HL-60 (cell line): ENCODE results near the gene RAC2.

Experiments
- DNase-seq, 2 experiments: peaks; one replicate each; pipeline ENCODE4 v3.0.0-alpha.2; 2010 to 2020; ENCODE audit warnings: low read depth in 1 of 2, low spot score in 1 of 2
- H3K27ac ChIP-seq: fragments of 250-450 bp; sonication (Bioruptor Pico); replicated peaks from 2 replicates; pipeline ENCODE4 v1.5.1; 2020; ENCODE audit warnings: mild to moderate bottlenecking, moderate library complexity
- H3K27me3 ChIP-seq: fragments of 250-450 bp; sonication (Bioruptor Pico); 2 replicates; pipeline ENCODE4 v1.5.1; 2021; ENCODE audit warnings: mild to moderate bottlenecking, moderate library complexity; ENCODE audit not compliant: insufficient read depth, poor library complexity, severe bottlenecking
- H3K4me3 ChIP-seq: replicated peaks from 2 replicates; pipeline ENCODE4 v1.5.1; 2011; ENCODE audit warnings: mild to moderate bottlenecking, control low read depth, low read length; ENCODE audit not compliant: insufficient read depth
- CTCF ChIP-seq: IDR thresholded peaks from one replicate; pipeline ENCODE4 v1.5.1; 2011; ENCODE audit warnings: low read length, control low read depth, inconsistent platforms; ENCODE audit not compliant: insufficient read depth
- GABPA ChIP-seq: IDR thresholded peaks from 2 replicates; pipeline ENCODE4 v1.6.1; 2012; ENCODE audit warnings: low read depth
- POLR2AphosphoS5 ChIP-seq: IDR thresholded peaks from 2 replicates; pipeline ENCODE4 v1.6.1; 2012; ENCODE audit warnings: low read depth
- REST ChIP-seq: IDR thresholded peaks from 2 replicates; pipeline ENCODE4 v1.6.1; 2012; ENCODE audit warnings: low read depth; ENCODE audit not compliant: insufficient replicate concordance
- SPI1 ChIP-seq: IDR thresholded peaks from 2 replicates; pipeline ENCODE4 v1.6.1; 2012; ENCODE audit warnings: low read depth, mild to moderate bottlenecking, borderline replicate concordance

Gene RAC2

GRCh38 chr22:37248251-37248650, 4.2 kb upstream of the RAC2 start:
- H3K4me3 ChIP-seq: no peak overlapping the region

GRCh38 chr22:37245740-37246139, 1.7 kb upstream of the RAC2 start:
- no peaks in the 10 kb centered on the region for H3K27me3 ChIP-seq
- TF ChIP-seq GABPA (no peak), POLR2AphosphoS5 (no peak), SPI1 (no peak), CTCF (no peak), REST (no peak)

More at GRCh38 chr22:37248251-37248650, 4.2 kb upstream of the RAC2 start:
- no peak overlapping the region for H3K27ac ChIP-seq
- no peak for DNase-seq
- no peak for TF ChIP-seq GABPA
- no peak for TF ChIP-seq CTCF
- no peak for TF ChIP-seq POLR2AphosphoS5
- no peaks in the 10 kb centered on the region for H3K27me3 ChIP-seq

GRCh38 chr22:37244922-37245722, 1.1 kb upstream of the RAC2 start:
- no peak for TF ChIP-seq POLR2AphosphoS5
- peak; percentile 69 for TF ChIP-seq SPI1
- Histone ChIP-seq H3K27ac (peak overlapping the region; percentile 92), H3K4me3 (peak overlapping the region; percentile 93; the same call in 1 of the 2 replicates), H3K27me3 (no peaks in the 10 kb centered on the region)
- peak in 1 of 2 experiments; percentile 74 for DNase-seq

More at GRCh38 chr22:37245740-37246139, 1.7 kb upstream of the RAC2 start:
- Histone ChIP-seq H3K4me3 (no peak overlapping the region), H3K27ac (peak overlapping the region; percentile 92)
- no peak for DNase-seq

GRCh38 chr22:37243402-37244113, 511 bp downstream of the RAC2 start:
- Histone ChIP-seq H3K27ac (peak overlapping the region; percentile 92), H3K4me3 (peak overlapping the region; percentile 93), H3K27me3 (no peaks in the 10 kb centered on the region)
- peak in 1 of 2 experiments; percentile 38 for DNase-seq
- TF ChIP-seq REST (no peak), SPI1 (peak; percentile 18; the same call in 1 of the 2 replicates), CTCF (no peak), GABPA (no peak), POLR2AphosphoS5 (no peak)
